ENCODE results near the gene ITGBL1.

Gene ITGBL1

GRCh38 chr13:101623470-101624209 lies 171.2 kb downstream of the ITGBL1 start:
- Histone ChIP-seq H3K4me1 (ENCODE audit: control insufficient read depth in 1 of 2, insufficient read depth in 1 of 2, low read depth in 1 of 2, low read length in 1 of 2) (peaks cover 0 to 20% of the 10 kb centered on the region in 2 experiments), H3K27me3 (no peaks in the 10 kb centered on the region), H3K4me3 (ENCODE audit: low read depth in 1 of 2, low read length in 1 of 2) (peak overlapping the region in 1 of 2 experiments; percentile 2), H3K27ac (peak overlapping the region; percentile 65), H3K36me3 (no peaks in the 10 kb centered on the region), H3K9me3 (no peaks in the 10 kb centered on the region)
- TF ChIP-seq CTCF (IDR thresholded peaks at IDR 0.05) = no peak

- Histone ChIP-seq H3K4me1 (ENCODE audit: control insufficient read depth in 1 of 2, insufficient read depth in 1 of 2, low read depth in 1 of 2, low read length in 1 of 2) (peaks cover 0 to 20% of the 10 kb centered on the region in 2 experiments), H3K27me3 (no peaks in the 10 kb centered on the region), H3K27ac (peak overlapping the region; percentile 65), H3K36me3 (no peaks in the 10 kb centered on the region), H3K9me3 (no peaks in the 10 kb centered on the region), H3K4me3 (ENCODE audit: low read depth in 1 of 2, low read length in 1 of 2) (peak overlapping the region in 1 of 2 experiments; percentile 2)
- no peak for TF ChIP-seq CTCF (IDR thresholded peaks at IDR 0.05)
Observed at GRCh38 chr13:101624210-101624922, 171.9 kb downstream of the ITGBL1 start.

GRCh38 chr13:101624981-101625380 lies 172.5 kb downstream of the ITGBL1 start:
- peaks cover 0 to 20% of the 10 kb centered on the region in 2 experiments for H3K4me1 ChIP-seq (ENCODE audit: control insufficient read depth in 1 of 2, insufficient read depth in 1 of 2, low read depth in 1 of 2, low read length in 1 of 2)
- H3K9me3 ChIP-seq = no peaks in the 10 kb centered on the region
- no peak overlapping the region for H3K4me3 ChIP-seq (ENCODE audit: low read depth in 1 of 2, low read length in 1 of 2)
- TF ChIP-seq CTCF (IDR thresholded peaks at IDR 0.05) = no peak
- H3K36me3 ChIP-seq = no peaks in the 10 kb centered on the region
- no peaks in the 10 kb centered on the region for H3K27me3 ChIP-seq
- peak overlapping the region; percentile 65 for H3K27ac ChIP-seq

GRCh38 chr13:101626925-101627555 lies 174.6 kb downstream of the ITGBL1 start:
- H3K36me3 ChIP-seq = no peaks in the 10 kb centered on the region
- peaks cover 0 to 20% of the 10 kb centered on the region in 2 experiments for H3K4me1 ChIP-seq (ENCODE audit: control insufficient read depth in 1 of 2, insufficient read depth in 1 of 2, low read depth in 1 of 2, low read length in 1 of 2)
- peak overlapping the region in 1 of 2 experiments; percentile 3 for H3K4me3 ChIP-seq (ENCODE audit: low read depth in 1 of 2, low read length in 1 of 2)
- TF ChIP-seq CTCF (IDR thresholded peaks at IDR 0.05) = no peak
- no peaks in the 10 kb centered on the region for H3K27me3 ChIP-seq
- H3K27ac ChIP-seq = no peak overlapping the region
- no peaks in the 10 kb centered on the region for H3K9me3 ChIP-seq

GRCh38 chr13:101627556-101627943 lies 175.1 kb downstream of the ITGBL1 start:
- H3K36me3 ChIP-seq = no peaks in the 10 kb centered on the region
- no peaks in the 10 kb centered on the region for H3K9me3 ChIP-seq
- no peaks in the 10 kb centered on the region for H3K27me3 ChIP-seq
- H3K27ac ChIP-seq = no peak overlapping the region
- TF ChIP-seq CTCF (IDR thresholded peaks at IDR 0.05) = no peak
- H3K4me3 ChIP-seq (ENCODE audit: low read depth in 1 of 2, low read length in 1 of 2) = no peak overlapping the region
- H3K4me1 ChIP-seq (ENCODE audit: control insufficient read depth in 1 of 2, insufficient read depth in 1 of 2, low read depth in 1 of 2, low read length in 1 of 2) = peaks cover 0 to 20% of the 10 kb centered on the region in 2 experiments

Data from neutrophil (primary cell).